ENCODE measurements around the gene RHEBL1.

RHEBL1 gene

GRCh38 chr12:49054524-49054923, 15.3 kb downstream of the RHEBL1 start:
- DNase-seq (ENCODE audit: low read depth, low spot score) = no peak

DNA sequence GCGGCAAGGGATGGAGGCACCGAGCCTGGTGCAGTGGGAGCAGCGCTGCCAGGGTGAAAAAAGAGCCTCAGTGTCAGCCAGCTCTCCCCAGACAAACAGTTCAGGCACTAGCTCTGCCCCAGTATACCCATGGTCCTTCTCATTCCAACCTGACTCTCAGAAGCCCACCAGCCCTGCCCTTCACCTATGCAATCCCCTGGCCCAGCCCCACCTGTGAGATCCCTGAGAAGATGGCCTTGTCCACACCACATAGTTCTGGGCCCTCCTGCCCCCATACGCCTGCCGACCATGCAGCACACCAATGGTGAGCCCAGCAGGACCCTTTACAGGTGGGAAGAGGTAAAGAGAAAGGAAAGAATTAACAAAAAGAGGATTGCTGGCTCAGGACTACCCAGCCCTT, 15.7 kb downstream of the RHEBL1 start:
- no peak for DNase-seq (ENCODE audit: low read depth, low spot score)

GRCh38 chr12:49052451-49053208, 17.1 kb downstream of the RHEBL1 start:
- no peak for DNase-seq (ENCODE audit: low read depth, low spot score)

- DNase-seq (ENCODE audit: low read depth, low spot score) = no peak
Measured at GRCh38 chr12:49051777-49052438, 17.9 kb downstream of the RHEBL1 start.

- no peak for DNase-seq (ENCODE audit: low read depth, low spot score)
Measured at GRCh38 chr12:49051373-49051764, 18.4 kb downstream of the RHEBL1 start.

GRCh38 chr12:49050507-49051372, 19.0 kb downstream of the RHEBL1 start:
- DNase-seq (ENCODE audit: low read depth, low spot score) = no peak

DNA sequence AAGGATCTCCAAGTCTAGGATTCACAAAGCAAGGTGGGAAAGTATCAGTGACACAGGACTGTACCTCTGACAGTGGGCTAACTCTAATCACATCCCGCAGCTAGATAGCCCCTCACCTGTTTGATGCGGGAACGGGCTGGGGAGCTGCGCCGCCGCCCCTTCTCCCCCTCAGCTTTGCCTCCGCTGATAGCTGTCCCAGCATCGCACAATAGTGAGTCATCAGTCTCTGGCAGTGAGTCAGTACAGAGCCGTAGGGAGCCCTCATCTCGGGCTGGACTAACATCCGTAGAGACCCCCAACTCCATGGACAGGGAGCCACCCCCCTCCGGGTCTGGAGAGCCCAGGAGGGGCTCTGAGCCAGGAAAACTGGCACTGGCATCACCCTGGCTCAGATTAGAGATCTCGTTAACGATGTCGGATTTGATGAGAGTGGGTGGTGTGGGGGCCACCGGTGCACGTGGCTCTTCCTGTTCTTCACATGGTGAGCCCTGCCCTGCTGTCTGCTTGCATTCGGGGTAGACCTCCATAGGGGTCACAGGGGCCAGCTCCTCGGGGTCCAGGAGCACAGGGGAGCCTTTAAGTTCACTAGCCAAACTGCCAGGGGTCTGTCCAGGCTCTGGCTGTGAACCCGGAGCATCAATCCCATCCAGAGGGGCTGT, 20.1 kb downstream of the RHEBL1 start:
- DNase-seq (ENCODE audit: low read depth, low spot score) = no peak

- DNase-seq (ENCODE audit: low read depth, low spot score) = no peak
Measured at GRCh38 chr12:49048953-49049352, 20.8 kb downstream of the RHEBL1 start.

DNA sequence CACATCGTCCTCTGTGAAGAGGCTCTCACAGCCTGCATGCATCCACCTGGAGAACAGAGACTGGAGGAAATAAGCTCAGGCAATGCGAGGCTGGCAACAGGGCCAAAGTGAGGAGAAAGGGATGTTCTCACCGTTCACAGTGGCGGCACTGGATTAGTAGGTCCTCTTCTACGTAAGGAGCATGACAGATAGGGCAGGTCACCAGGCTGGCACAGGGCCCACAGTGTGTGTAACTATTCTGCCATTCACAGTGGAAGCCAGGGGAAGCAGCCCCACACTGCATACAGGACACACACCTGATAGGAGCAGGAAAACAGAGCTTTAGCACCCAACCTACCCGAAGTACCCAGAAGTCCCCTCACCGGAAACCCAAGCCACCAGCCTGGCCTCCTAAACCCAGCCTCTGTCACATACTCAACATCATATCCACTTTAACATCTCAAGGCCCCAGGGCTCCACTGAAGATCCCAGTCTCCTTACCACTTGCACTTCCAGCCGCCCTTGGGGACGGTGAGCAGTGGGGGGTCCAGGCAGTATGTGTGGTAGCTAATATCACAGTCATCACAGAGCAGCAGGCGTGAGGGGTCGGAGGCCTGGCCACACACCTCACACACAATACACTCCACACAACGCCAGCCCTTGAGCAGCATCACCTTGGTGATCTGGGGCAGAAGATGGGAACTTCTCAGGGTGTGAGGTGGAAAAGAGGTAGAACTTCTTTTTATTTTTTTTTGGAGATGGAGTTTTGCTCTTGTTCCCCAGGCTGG, 23.5 kb downstream of the RHEBL1 start:
- no peak for DNase-seq (ENCODE audit: low read depth, low spot score)

DNA sequence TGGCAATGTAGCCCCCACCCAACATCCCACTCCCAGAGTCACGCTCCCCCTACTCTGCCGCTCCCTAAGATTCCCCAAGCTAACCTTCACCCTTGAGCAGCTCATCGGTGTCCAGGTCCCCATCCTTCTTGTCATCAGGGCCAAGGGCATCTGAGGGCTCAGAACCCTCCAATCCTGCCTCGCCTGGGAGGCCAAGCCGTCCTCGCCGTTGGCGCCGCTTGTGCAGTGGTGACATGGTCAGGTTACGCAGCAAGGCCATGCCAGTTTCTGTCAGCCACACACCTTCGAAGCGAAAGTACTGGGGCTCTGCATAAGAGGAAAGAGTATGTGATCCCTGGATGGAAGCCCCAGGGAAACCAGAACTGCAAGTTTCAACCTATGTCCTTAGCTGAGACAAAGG, 25.1 kb downstream of the RHEBL1 start:
- DNase-seq (ENCODE audit: low read depth, low spot score) = no peak

- DNase-seq (ENCODE audit: low read depth, low spot score) = no peak
Measured at GRCh38 chr12:49043856-49044258, 25.9 kb downstream of the RHEBL1 start.

DNA sequence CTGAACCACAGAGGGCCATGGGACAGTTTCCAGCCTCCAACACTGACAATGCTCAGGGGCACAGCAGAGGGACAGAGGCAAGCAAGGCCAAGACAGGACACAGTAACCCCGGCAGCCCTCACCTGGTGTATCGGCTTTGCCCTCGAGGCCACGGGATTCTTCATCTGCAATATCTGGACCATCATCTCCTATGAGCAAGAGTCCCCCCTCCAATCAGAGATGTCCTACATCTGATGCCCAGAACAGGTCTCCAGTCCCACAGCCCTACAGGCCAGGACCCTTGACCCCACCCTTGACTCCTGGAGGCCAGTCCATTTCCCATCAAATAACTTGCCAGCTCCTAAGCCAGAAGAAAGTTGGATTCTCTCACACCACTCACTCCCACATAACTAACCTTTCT, 26.5 kb downstream of the RHEBL1 start:
- DNase-seq (ENCODE audit: low read depth, low spot score) = no peak

DNA sequence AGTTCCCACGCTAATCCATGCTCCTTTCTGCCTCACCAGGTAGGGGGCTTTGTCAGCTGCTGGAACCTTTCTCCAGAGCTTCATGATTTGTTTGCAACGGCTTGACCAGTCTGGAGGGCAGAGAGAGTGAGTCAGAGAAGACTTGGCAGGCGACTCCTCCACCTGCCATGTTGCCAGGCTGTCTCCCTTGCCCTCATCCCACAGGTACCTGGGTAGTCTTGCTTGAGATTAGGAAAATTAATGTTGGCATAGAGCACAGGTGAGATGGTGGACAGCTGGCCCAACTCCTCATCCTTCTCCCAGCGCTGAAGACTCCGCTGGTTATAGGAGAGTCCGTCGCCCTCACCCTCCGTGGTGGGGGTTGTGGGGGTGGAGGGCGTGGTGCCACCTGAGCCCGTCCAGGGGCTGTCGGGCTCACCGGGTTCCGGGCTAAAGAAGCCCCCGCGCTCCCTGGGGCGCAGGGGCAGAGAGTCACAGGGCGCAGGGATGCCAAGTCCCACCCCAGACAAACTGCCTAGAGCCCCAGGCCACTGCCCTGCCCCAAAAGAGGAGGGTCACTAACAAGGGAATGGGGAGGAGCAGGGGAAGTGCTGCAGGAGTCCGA, 27.8 kb downstream of the RHEBL1 start:
- no peak for DNase-seq (ENCODE audit: low read depth, low spot score)

DNA sequence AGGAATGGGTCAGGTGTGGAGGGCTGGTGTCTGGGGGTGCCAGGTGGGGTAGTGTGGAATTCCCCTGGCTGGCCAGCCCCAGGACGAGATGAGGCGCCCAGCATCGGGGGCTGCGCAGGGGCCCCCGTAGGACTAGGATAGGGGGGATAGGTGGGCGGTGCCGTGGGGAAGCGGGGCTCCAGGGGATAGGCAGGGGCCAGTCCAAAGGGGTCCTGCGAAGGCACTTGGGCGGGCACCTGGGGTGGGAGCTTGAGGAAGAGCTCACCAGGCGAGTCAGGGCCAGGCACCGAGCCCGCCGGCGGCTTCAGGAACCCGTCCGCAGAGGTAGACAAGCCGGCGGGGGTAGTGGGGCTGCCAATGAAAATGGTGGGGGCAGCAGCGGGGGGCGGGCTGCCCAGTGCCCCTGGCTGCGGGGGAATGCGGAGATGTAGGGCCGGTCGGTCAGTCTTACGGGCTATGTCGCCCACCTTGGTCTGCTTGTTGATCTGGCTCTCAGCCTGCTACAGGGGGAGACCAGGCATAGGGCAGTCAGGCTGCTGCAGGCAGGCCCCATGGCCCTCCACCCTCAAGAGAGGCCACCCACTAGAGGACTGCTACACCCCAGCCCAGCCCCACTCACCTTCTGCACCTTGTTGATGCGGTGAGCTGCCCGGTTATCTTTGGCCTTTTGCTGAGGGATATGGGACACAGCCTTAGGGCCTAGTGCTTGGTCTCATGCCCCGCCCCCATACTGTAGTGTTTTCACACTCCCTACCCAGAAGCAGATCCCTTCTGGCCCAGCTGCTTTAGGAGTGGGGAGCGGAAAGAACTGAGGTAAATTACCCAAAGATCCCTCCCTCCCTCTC, 28.5 kb downstream of the RHEBL1 start:
- DNase-seq (ENCODE audit: low read depth, low spot score) = no peak

DNA sequence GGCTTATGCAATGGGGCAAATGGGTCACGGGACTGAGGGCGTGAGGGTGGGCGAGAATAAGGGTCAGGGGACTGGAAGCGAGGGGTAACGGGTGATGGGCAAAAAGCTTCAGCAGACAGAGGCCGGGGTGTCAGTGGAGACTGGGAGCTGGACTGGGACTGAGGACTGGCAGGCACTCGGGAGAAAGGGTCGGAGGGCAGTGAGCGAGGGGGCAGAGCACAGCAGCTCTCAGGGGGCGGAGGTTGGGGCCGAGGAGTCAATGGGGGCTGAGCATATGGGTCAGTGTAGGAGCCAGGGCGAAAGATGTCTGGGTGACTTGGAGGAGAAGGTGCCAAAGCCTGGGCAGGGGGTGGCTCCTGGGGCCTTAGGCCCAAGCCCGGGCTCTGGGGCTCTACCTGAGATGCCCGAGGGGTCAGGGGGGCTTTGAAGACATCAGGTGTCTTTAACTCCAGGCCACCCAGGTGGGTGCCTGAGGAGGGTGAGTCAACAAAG, 29.4 kb downstream of the RHEBL1 start:
- no peak for DNase-seq (ENCODE audit: low read depth, low spot score)

DNA sequence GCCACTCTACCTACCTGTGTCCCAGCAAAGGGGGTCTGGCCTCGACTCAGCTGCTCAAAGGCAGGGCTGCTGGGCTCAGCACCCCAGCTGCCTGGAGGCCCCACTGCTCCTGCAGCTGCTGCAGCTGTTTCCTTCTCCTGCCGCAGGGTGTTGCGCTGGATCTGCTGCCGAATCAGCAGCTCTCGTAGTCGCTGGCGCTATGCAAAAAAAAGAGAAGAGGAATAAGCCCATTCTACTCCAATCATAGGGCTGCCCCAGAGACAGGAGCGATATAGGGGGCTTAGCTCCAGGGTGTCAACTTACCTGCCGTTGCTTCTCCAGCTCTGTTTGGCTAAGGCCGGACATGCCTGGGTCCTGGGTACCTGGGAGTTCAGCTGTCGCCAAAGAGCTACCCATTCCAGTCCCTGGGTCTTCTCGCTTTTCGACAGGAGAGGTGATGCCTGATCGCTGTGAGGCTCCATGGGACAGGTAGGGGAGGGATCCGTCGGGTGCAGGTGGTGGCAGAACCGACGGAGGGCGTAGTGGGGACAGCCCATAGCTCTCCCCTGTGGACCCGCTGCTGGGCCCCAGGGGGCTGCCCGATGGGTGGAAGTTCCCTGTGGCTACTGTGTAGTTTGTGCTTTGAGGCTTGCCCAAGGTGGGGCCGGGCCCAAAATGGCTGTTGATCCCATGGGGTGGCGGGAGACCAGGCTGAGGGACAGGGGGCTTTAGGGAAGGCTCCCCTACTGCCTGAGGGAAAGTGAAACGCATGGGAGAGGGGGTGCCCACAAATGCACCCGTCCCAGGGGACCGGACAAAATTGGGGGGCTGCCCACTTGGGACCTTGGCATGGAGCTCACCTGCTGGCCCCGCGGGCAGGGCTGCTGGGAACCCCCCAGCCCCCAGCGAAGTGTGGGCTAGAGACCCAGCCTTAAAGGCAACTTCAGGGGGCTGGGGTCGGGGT, 30.1 kb downstream of the RHEBL1 start:
- no peak for DNase-seq (ENCODE audit: low read depth, low spot score)

- no peak for DNase-seq (ENCODE audit: low read depth, low spot score)
Measured at GRCh38 chr12:49038291-49038955, 31.4 kb downstream of the RHEBL1 start.

GRCh38 chr12:49037947-49038237, 31.9 kb downstream of the RHEBL1 start:
- DNase-seq (ENCODE audit: low read depth, low spot score) = no peak

Data from iPS DF 19.7 (cell line).